ENCODE results near the gene KCNAB1.

The KCNAB1 gene

GRCh38 chr3:156140001-156140595, 19.7 kb downstream of the KCNAB1 start:
- no peak for DNase-seq

- no peak for DNase-seq
Measured at GRCh38 chr3:156142702-156143101, 22.3 kb downstream of the KCNAB1 start.

GRCh38 chr3:156143136-156143535, 22.8 kb downstream of the KCNAB1 start:
- no peak for DNase-seq

GRCh38 chr3:156144060-156144459, 23.7 kb downstream of the KCNAB1 start:
- DNase-seq = no peak

GRCh38 chr3:156145866-156146265, 25.5 kb downstream of the KCNAB1 start:
- DNase-seq = no peak

GRCh38 chr3:156148345-156148945, 28.1 kb downstream of the KCNAB1 start:
- no peak for DNase-seq

- DNase-seq = peak in 2 of 14 donors; percentile 15 to 24
Measured at GRCh38 chr3:156148946-156149381, 28.6 kb downstream of the KCNAB1 start.

- peak in 1 of 14 donors; percentile 28 for DNase-seq
Measured at GRCh38 chr3:156149876-156150275, 29.5 kb downstream of the KCNAB1 start.

- peak in 8 of 14 donors; percentile 14 to 58 (median 30) for DNase-seq
Measured at GRCh38 chr3:156150434-156151066, 30.2 kb downstream of the KCNAB1 start.

GRCh38 chr3:156151824-156152428, 31.5 kb downstream of the KCNAB1 start:
- peak in 8 of 14 donors; percentile 6 to 30 (median 13) for DNase-seq

- no peak for DNase-seq
Measured at GRCh38 chr3:156158656-156159295, 38.4 kb downstream of the KCNAB1 start.

- no peak for DNase-seq
Measured at GRCh38 chr3:156160647-156161046, 40.3 kb downstream of the KCNAB1 start.

- no peak for DNase-seq
Measured at GRCh38 chr3:156161172-156161571, 40.8 kb downstream of the KCNAB1 start.

- DNase-seq = no peak
Measured at GRCh38 chr3:156163848-156164247, 43.5 kb downstream of the KCNAB1 start.

GRCh38 chr3:156166808-156167207, 46.4 kb downstream of the KCNAB1 start:
- no peak for DNase-seq

- DNase-seq = no peak
Measured at GRCh38 chr3:156170571-156170970, 50.2 kb downstream of the KCNAB1 start.

- DNase-seq = no peak
Measured at GRCh38 chr3:156171281-156172267, 51.2 kb downstream of the KCNAB1 start.

GRCh38 chr3:156172536-156172935, 52.2 kb downstream of the KCNAB1 start:
- no peak for DNase-seq

GRCh38 chr3:156174229-156174847, 54.0 kb downstream of the KCNAB1 start:
- peak in 2 of 14 donors; percentile 10 for DNase-seq

GRCh38 chr3:156175570-156175969, 55.2 kb downstream of the KCNAB1 start:
- no peak for DNase-seq

GRCh38 chr3:156176048-156176447, 55.7 kb downstream of the KCNAB1 start:
- no peak for DNase-seq

Measured in C1 segment of cervical spinal cord (tissue), 14 donors.